Stimulated activated naive CD8-positive, alpha-beta T cell treated with anti-CD3 and anti-CD28 coated beads, Interleukin-15, amount 100 ng/mL, for 72 hours (primary cell): Measurements from ENCODE around the gene PRAMEF1.
"Not testable (repeated sequence)": the region's sequence is repeated elsewhere in the genome, so short reads cannot be mapped to it uniquely, and the experiment has no call there.

Source experiments
- ATAC-seq: fragments of 150-1000 bp; cut with Tn5 transposase; 2 replicates; pipeline ENCODE4 v1.10.0; 2021; ENCODE audit warnings: mild to moderate bottlenecking, moderate library complexity
- DNase-seq, 2 donors: peaks; one replicate each; pipeline ENCODE4 v3.0.0; 2021 to 2022
- H3K27ac Mint-ChIP-seq, 2 donors: one replicate each; pipeline ENCODE4 v1.8.0; 2022; ENCODE audit warnings: mild to moderate bottlenecking in 2 of 2, mixed read lengths in 2 of 2, moderate library complexity in 2 of 2
- H3K27me3 Mint-ChIP-seq: one replicate; pipeline ENCODE4 v1.8.0; 2022; ENCODE audit warnings: mixed read lengths
- H3K4me1 Mint-ChIP-seq: one replicate; pipeline ENCODE4 v1.8.0; 2022; ENCODE audit warnings: mild to moderate bottlenecking, mixed read lengths
- H3K4me3 Mint-ChIP-seq, 2 donors: one replicate each; pipeline ENCODE4 v1.8.0; 2022; ENCODE audit warnings: mild to moderate bottlenecking in 2 of 2, mixed read lengths in 2 of 2, moderate library complexity in 1 of 2
- H3K9me3 Mint-ChIP-seq, 2 donors: one replicate each; pipeline ENCODE4 v1.8.0; 2022; ENCODE audit warnings: mixed read lengths in 2 of 2

PRAMEF1 gene

DNA sequence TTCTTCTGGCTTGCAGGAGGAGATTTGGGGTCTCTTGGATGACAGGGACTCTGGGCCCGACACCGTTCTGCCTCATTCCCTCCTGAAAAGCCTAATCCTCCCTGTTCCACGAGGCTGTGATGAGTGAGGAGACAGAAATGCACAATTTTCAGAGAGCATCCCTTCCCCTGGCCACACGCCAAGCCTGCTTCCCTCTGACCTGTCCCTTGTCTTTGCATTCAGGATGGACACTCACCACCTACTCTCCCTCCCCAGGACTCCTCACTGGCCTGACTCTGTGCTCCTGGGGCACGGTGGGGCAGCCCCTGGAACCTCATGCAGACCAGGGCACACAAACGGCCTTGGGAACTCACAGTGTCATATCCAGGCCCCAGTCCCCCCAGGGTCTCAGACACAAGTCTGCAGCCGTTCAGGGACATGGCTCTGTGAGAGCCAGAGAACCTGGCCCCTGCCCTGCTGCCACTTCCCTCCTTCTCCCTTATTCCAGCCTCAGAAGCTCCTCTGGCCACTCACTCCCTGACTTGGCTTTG is 21.2 kb upstream of the PRAMEF1 start:
- no peak for ATAC-seq
- Mint-ChIP-seq H3K27me3 (peaks cover 64% of the 10 kb centered on the region), H3K27ac (peak overlapping the region in 1 of 2 donors; percentile 36), H3K9me3 (no peaks in the 10 kb centered on the region), H3K4me1 (no peaks in the 10 kb centered on the region), H3K4me3 (no peak overlapping the region)
- DNase-seq = no peak

DNA sequence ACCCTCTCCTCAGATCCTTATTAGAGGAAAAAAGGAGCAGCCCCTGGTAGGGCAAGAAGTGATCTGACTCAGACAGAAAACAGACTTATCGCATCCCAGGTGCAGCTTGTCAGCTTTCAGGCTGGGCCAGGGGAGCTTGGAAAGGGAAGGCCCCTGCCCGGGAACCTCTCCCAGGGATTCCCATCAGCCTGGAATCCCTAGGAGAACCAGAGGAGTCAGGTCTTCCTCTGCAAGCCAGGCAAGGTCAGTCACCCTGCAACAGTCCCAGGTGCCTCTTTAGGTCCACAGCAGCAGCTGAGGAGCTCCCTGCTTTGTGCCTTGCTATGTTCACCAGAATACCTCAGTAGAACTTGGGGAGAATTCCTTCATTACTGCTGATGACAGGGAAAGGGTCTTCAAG is 20.6 kb upstream of the PRAMEF1 start:
- DNase-seq (no peak), ATAC-seq (no peak)
- Mint-ChIP-seq H3K4me3 (no peak overlapping the region), H3K4me1 (no peaks in the 10 kb centered on the region), H3K27me3 (peaks cover 69% of the 10 kb centered on the region), H3K9me3 (no peaks in the 10 kb centered on the region), H3K27ac (peak overlapping the region in 1 of 2 donors; percentile 36)

GRCh38 chr1:12771186-12771585 is 20.0 kb upstream of the PRAMEF1 start:
- Mint-ChIP-seq H3K4me3 (no peak overlapping the region), H3K4me1 (no peaks in the 10 kb centered on the region)

DNA sequence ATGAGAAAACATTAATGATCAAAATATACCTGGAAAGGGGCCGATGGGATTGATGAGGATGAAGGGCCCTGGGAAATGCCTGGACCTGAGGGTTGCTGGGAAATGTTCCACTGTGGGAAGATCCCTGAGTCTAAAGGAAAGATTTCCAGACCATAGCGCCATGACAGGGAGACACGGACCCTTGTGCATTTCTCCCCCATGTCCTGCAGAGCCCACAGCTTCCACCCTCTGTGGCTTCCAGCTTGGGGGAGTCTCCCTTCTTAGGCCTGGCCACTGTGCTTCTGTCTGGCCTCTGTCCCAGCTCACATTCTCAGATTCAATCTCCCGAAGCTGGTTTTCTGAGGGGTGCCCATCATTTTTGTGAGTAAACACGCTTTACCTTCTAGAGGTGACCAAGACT is 18.7 kb upstream of the PRAMEF1 start:
- H3K4me3 Mint-ChIP-seq = no peak overlapping the region
- no peaks in the 10 kb centered on the region for H3K9me3 Mint-ChIP-seq
- no peak overlapping the region for H3K27ac Mint-ChIP-seq
- no peak for ATAC-seq
- DNase-seq = no peak
- H3K27me3 Mint-ChIP-seq = peaks cover 68% of the 10 kb centered on the region
- no peaks in the 10 kb centered on the region for H3K4me1 Mint-ChIP-seq

More at GRCh38 chr1:12771186-12771585, 20.0 kb upstream of the PRAMEF1 start:
- Mint-ChIP-seq H3K27me3 (peaks cover 69% of the 10 kb centered on the region), H3K9me3 (no peaks in the 10 kb centered on the region), H3K27ac (peak overlapping the region in 1 of 2 donors; percentile 82)
- DNase-seq (no peak), ATAC-seq (no peak)

DNA sequence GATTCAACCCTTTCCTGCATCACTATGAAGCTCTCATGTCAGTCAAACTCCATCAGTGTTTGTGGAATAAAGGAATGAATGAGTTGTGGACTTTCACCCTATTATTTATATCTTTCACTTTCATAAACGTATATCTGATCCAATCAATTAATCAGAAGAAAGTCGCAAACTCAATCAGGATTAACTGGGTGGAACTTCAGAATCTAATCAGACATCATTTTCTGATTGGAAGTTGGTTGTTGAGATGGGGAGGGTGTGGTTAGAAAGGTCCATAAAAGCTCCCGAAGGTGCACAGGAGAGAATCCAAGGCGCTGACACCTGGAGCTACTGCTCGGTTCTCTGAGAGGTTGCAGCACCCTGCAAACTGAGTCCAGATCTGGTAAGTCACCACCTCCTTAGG is 17.8 kb upstream of the PRAMEF1 start, which contains the start of gene PRAMEF12:
PRAMEF12 (plus strand) TSS at position 301 of the 400 bp plus-strand sequence. CDS start 1,130 bp downstream, outside the sequence.
- Mint-ChIP-seq H3K27me3 (peaks cover 73% of the 10 kb centered on the region), H3K27ac (peak within 1 kb of the TSS; percentile 12 to 19), H3K4me3 (no peak within 1 kb of the TSS), H3K9me3 (no peaks in the 10 kb centered on the region), H3K4me1 (no peaks in the 10 kb centered on the region)
- ATAC-seq (no peak), DNase-seq (no peak)

- H3K27me3 Mint-ChIP-seq = peaks cover 63% of the 10 kb centered on the region
- H3K27ac Mint-ChIP-seq = peak overlapping the region in 1 of 2 donors; percentile 44
- ATAC-seq (no peak), DNase-seq (no peak)
- H3K4me1 Mint-ChIP-seq = no peaks in the 10 kb centered on the region
- H3K9me3 Mint-ChIP-seq = no peaks in the 10 kb centered on the region
- H3K4me3 Mint-ChIP-seq = no peak overlapping the region
Measured at GRCh38 chr1:12774801-12775345, 16.3 kb upstream of the PRAMEF1 start.

- H3K9me3 Mint-ChIP-seq = no peaks in the 10 kb centered on the region
- peaks cover 58% of the 10 kb centered on the region for H3K27me3 Mint-ChIP-seq
- no peak for DNase-seq
- H3K4me1 Mint-ChIP-seq = no peaks in the 10 kb centered on the region
- no peak overlapping the region for H3K4me3 Mint-ChIP-seq
- H3K27ac Mint-ChIP-seq = no peak overlapping the region
- ATAC-seq = no peak
Measured at GRCh38 chr1:12775443-12775842, 15.8 kb upstream of the PRAMEF1 start.

DNA sequence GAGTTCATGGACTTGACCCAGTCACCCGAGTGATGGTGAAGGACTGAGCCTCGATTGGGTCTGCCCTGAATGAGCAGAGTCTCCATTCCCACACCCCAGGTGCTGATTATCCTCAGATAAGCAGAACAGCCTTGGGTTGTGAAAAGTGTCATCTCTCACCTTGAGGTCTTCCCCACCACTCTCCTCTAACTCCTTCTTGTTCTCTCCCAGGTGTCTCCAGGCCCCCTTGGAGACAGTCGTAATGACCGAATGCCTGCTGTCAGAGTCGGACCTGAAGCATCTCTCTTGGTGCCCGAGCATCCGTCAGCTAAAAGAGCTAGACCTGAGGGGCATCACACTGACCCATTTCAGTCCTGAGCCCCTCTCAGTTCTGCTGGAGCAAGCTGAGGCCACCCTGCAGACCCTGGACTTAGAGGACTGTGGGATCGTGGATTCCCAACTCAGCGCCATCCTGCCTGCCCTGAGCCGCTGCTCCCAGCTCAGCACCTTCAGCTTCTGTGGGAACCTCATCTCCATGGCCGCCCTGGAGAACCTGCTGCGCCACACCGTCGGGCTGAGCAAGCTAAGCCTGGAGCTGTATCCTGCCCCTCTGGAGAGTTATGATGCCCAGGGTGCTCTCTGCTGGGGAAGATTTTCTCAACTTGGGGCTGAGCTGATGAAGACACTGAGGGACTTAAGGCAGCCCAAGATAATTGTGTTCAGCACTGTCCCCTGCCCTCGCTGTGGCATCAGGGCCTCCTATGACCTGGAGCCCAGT is 14.2 kb upstream of the PRAMEF1 start:
- no peaks in the 10 kb centered on the region for H3K9me3 Mint-ChIP-seq
- peaks cover 42% of the 10 kb centered on the region for H3K27me3 Mint-ChIP-seq
- no peak overlapping the region for H3K4me3 Mint-ChIP-seq
- H3K4me1 Mint-ChIP-seq = no peaks in the 10 kb centered on the region
- no peak overlapping the region for H3K27ac Mint-ChIP-seq
- ATAC-seq (no peak), DNase-seq (no peak)

DNA sequence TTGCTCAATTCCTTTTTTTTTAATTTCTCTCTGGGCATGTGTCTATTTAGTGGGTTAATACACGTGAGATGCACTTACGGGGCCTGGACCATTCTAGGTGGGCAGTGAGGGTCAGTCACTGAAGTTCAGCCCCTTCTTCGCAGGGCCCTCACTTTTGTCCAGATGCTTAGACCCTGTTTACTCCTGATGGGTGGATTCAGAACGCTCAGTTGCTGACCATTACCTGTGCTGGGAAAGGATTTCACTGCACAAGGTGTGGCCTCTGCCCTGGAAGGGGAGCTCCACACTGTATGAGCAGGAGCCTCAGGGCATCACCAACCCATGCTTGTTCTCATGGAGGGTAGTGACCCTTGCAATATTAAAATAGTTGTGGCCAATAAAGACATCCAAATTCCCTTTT is 13.1 kb upstream of the PRAMEF1 start:
- Mint-ChIP-seq H3K27ac (no peak overlapping the region), H3K4me1 (no peaks in the 10 kb centered on the region), H3K4me3 (no peak overlapping the region), H3K9me3 (no peaks in the 10 kb centered on the region), H3K27me3 (peaks cover 32% of the 10 kb centered on the region)
- no peak for DNase-seq
- ATAC-seq = no peak

GRCh38 chr1:12778907-12779306 is 12.3 kb upstream of the PRAMEF1 start:
- Mint-ChIP-seq H3K9me3 (peaks cover 2 to 3% of the 10 kb centered on the region in 2 donors), H3K4me3 (no peak overlapping the region), H3K27ac (no peak overlapping the region), H3K4me1 (no peaks in the 10 kb centered on the region), H3K27me3 (peaks cover 28% of the 10 kb centered on the region)
- no peak for ATAC-seq
- DNase-seq = no peak

DNA sequence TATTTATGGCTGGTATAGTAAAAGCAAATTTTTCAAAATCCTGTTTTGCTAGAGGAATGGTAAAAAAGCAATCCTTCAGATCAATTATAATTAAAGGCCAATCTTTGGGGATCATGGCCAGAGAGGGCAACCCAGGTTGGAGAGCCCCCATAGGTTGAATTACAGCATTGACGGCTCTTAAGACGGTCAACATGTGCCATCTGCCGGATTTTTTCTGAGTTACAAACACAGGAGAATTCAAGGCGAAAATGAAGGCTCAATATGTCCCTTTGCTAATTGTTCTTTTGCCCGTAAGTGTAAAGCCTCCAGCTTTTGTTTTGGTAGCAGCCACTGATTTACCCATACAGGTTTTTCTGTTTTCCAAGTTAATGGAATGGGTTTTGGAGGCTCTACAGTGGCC is 9.7 kb upstream of the PRAMEF1 start:
- not testable (repeated sequence) for H3K4me1 Mint-ChIP-seq

GRCh38 chr1:12783783-12784182 is 7.4 kb upstream of the PRAMEF1 start:
- DNase-seq, H3K27ac Mint-ChIP-seq, H3K4me1 Mint-ChIP-seq, ATAC-seq, H3K27me3 Mint-ChIP-seq, H3K4me3 Mint-ChIP-seq: not testable (repeated sequence)
- H3K9me3 Mint-ChIP-seq = peaks cover 13 to 14% of the 10 kb centered on the region in 2 donors

More for the DNA sequence above, 9.7 kb upstream of the PRAMEF1 start:
- not testable (repeated sequence) for H3K4me3 Mint-ChIP-seq, ATAC-seq, DNase-seq, H3K27ac Mint-ChIP-seq
- peaks cover 19% of the 10 kb centered on the region for H3K27me3 Mint-ChIP-seq
- H3K9me3 Mint-ChIP-seq = peaks cover 13 to 14% of the 10 kb centered on the region in 2 donors

- H3K27me3 Mint-ChIP-seq, H3K27ac Mint-ChIP-seq, H3K4me1 Mint-ChIP-seq, H3K4me3 Mint-ChIP-seq, ATAC-seq, DNase-seq: not testable (repeated sequence)
- peaks cover 13 to 14% of the 10 kb centered on the region in 2 donors for H3K9me3 Mint-ChIP-seq
Measured at GRCh38 chr1:12784729-12785128, 6.5 kb upstream of the PRAMEF1 start.

- H3K27me3 Mint-ChIP-seq = peaks cover 9% of the 10 kb centered on the region
- H3K4me3 Mint-ChIP-seq = no peak overlapping the region
- ATAC-seq (no peak), DNase-seq (no peak)
- no peaks in the 10 kb centered on the region for H3K4me1 Mint-ChIP-seq
- no peak overlapping the region for H3K27ac Mint-ChIP-seq
- no peaks in the 10 kb centered on the region for H3K9me3 Mint-ChIP-seq
Measured at GRCh38 chr1:12798911-12799310, 7.7 kb downstream of the PRAMEF1 start.

- DNase-seq (no peak), ATAC-seq (no peak)
- Mint-ChIP-seq H3K27me3 (peaks cover 9% of the 10 kb centered on the region), H3K4me1 (no peaks in the 10 kb centered on the region), H3K9me3 (peaks cover 3% of the 10 kb centered on the region in 2 donors), H3K27ac (no peak overlapping the region), H3K4me3 (no peak overlapping the region)
Measured at GRCh38 chr1:12799730-12800129, 8.5 kb downstream of the PRAMEF1 start.

GRCh38 chr1:12809933-12810332 is 18.7 kb downstream of the PRAMEF1 start:
- Mint-ChIP-seq H3K9me3 (peaks cover 12 to 13% of the 10 kb centered on the region in 2 donors), H3K27me3 (peaks cover 39% of the 10 kb centered on the region), H3K4me3 (no peak overlapping the region), H3K4me1 (no peaks in the 10 kb centered on the region), H3K27ac (no peak overlapping the region)
- ATAC-seq (no peak), DNase-seq (no peak)
